Mesenchymal stem cell (in vitro differentiated cells and primary cell): Measurements from ENCODE around the gene FBXO21.

Source experiments
- DNase-seq: peaks from one replicate; pipeline ENCODE4 v3.0.0-alpha.2; 2013
- H2AFZ ChIP-seq: one replicate; pipeline ENCODE4 v1.6.1; 2013; ENCODE audit warnings: low read depth, mild to moderate bottlenecking, control low read depth, inconsistent platforms, low read length, moderate library complexity
- H2AK5ac ChIP-seq: 2 replicates; pipeline ENCODE4 v1.6.1; 2013; ENCODE audit warnings: low read length, moderate library complexity, mild to moderate bottlenecking, inconsistent platforms; ENCODE audit not compliant: severe bottlenecking
- H2BK120ac ChIP-seq: one replicate; pipeline ENCODE4 v1.6.1; 2013; ENCODE audit warnings: low read depth, mild to moderate bottlenecking, inconsistent platforms, low read length, moderate library complexity
- H2BK12ac ChIP-seq, 2 experiments: one replicate each; pipeline ENCODE4 v1.6.1; 2013; ENCODE audit warnings: inconsistent platforms in 2 of 2, low read length in 2 of 2, mild to moderate bottlenecking in 2 of 2, moderate library complexity in 2 of 2, control low read depth in 1 of 2
- H2BK15ac ChIP-seq: one replicate; pipeline ENCODE4 v1.6.1; 2013; ENCODE audit warnings: mild to moderate bottlenecking, low read depth, inconsistent platforms; ENCODE audit not compliant: poor library complexity, severe bottlenecking
- H2BK5ac ChIP-seq: 2 replicates; pipeline ENCODE4 v1.6.1; 2013; ENCODE audit warnings: low read depth, mild to moderate bottlenecking, low read length, control low read depth, inconsistent platforms; ENCODE audit not compliant: poor library complexity, severe bottlenecking
- H3K14ac ChIP-seq, 2 experiments: one replicate each; pipeline ENCODE4 v1.6.1; 2013; ENCODE audit warnings: inconsistent platforms in 2 of 2, low read length in 2 of 2, control low read depth in 1 of 2, mild to moderate bottlenecking in 1 of 2, moderate library complexity in 1 of 2
- H3K18ac ChIP-seq, 2 experiments: one replicate each; pipeline ENCODE4 v1.6.1; 2013; ENCODE audit warnings: inconsistent platforms in 2 of 2, low read length in 2 of 2, control low read depth in 1 of 2, low read depth in 1 of 2, mild to moderate bottlenecking in 1 of 2
- H3K23ac ChIP-seq, 2 experiments: one replicate each; pipeline ENCODE4 v1.6.1; 2013; ENCODE audit warnings: inconsistent platforms in 2 of 2, low read length in 2 of 2, mild to moderate bottlenecking in 2 of 2, moderate library complexity in 2 of 2, control low read depth in 1 of 2
- H3K27ac ChIP-seq: 2 replicates; pipeline ENCODE4 v1.5.1; 2013; ENCODE audit warnings: mild to moderate bottlenecking, moderate library complexity, low read length, control low read depth, inconsistent platforms; ENCODE audit not compliant: poor library complexity, severe bottlenecking
- H3K27me3 ChIP-seq, 2 experiments: 2 replicates each; pipeline versions ENCODE4 v1.6.1 to v1.7.0; 2013; ENCODE audit warnings: low read length in 2 of 2, mild to moderate bottlenecking in 2 of 2, moderate library complexity in 2 of 2, control low read depth in 1 of 2, inconsistent platforms in 1 of 2; ENCODE audit not compliant: control insufficient read depth in 1 of 2, insufficient read depth in 1 of 2
- H3K36me3 ChIP-seq, 2 experiments: 2 replicates each; pipeline versions ENCODE4 v1.6.1 to v1.7.0; 2013; ENCODE audit warnings: low read length in 2 of 2, control low read depth in 1 of 2, inconsistent platforms in 1 of 2, low read depth in 1 of 2, mild to moderate bottlenecking in 1 of 2; ENCODE audit not compliant: insufficient read depth in 2 of 2, control insufficient read depth in 1 of 2
- H3K4ac ChIP-seq, 2 experiments: one replicate each; pipeline ENCODE4 v1.6.1; 2013; ENCODE audit warnings: inconsistent platforms in 2 of 2, low read length in 2 of 2, mild to moderate bottlenecking in 2 of 2, moderate library complexity in 2 of 2, control low read depth in 1 of 2, low read depth in 1 of 2
- H3K4me1 ChIP-seq: 2 replicates; pipeline ENCODE4 v1.6.1; 2013; ENCODE audit warnings: low read depth, low read length, control low read depth; ENCODE audit not compliant: control insufficient read depth, insufficient read depth
- H3K4me2 ChIP-seq: 2 replicates; pipeline ENCODE4 v1.6.1; 2013; ENCODE audit warnings: low read length, mild to moderate bottlenecking, inconsistent platforms; ENCODE audit not compliant: poor library complexity, severe bottlenecking
- H3K4me3 ChIP-seq, 2 experiments: 2 replicates each; pipeline versions ENCODE4 v1.5.1 to v1.7.0; 2013; ENCODE audit warnings: low read length in 2 of 2, mild to moderate bottlenecking in 2 of 2, control low read depth in 1 of 2, low read depth in 1 of 2; ENCODE audit not compliant: insufficient read depth in 1 of 2
- H3K79me1 ChIP-seq: replicated peaks from 2 replicates; pipeline ENCODE4 v1.6.1; 2013; ENCODE audit warnings: mild to moderate bottlenecking, control low read depth, low read length, inconsistent platforms; ENCODE audit not compliant: poor library complexity, severe bottlenecking
- H3K9ac ChIP-seq: 2 replicates; pipeline ENCODE4 v1.7.0; 2013; ENCODE audit warnings: mild to moderate bottlenecking, low read length, moderate library complexity
- H3K9me3 ChIP-seq: 2 replicates; pipeline ENCODE4 v1.7.0; 2013; ENCODE audit warnings: mild to moderate bottlenecking, low read length; ENCODE audit not compliant: control insufficient read depth
- H4K8ac ChIP-seq: one replicate; pipeline ENCODE4 v1.6.1; 2013; ENCODE audit warnings: inconsistent platforms, mild to moderate bottlenecking, low read length, moderate library complexity
- H4K91ac ChIP-seq: one replicate; pipeline ENCODE4 v1.6.1; 2013; ENCODE audit warnings: mild to moderate bottlenecking, low read length, inconsistent platforms
- WGBS: methylation state at CpG from one replicate; pipeline ENCODE4 v1.1.7; 2013; ENCODE audit warnings: mixed read lengths; 5-methylcytosine and 5-hydroxymethylcytosine counted together

Gene FBXO21

GRCh38 chr12:117134721-117135120 lies 55.5 kb downstream of the FBXO21 start:
- no peak overlapping the region for H2BK120ac ChIP-seq
- H3K79me1 ChIP-seq: no peaks in the 10 kb centered on the region
- no peak overlapping the region for H4K91ac ChIP-seq
- H3K9ac ChIP-seq: no peak overlapping the region
- no peak overlapping the region for H2AK5ac ChIP-seq
- H3K27me3 ChIP-seq: peaks cover 0 to 7% of the 10 kb centered on the region in 2 experiments
- no peaks in the 10 kb centered on the region for H3K9me3 ChIP-seq
- 90% methylated on average over 2 of the region's 2 CpGs for WGBS
- H3K4me3 ChIP-seq: no peak overlapping the region
- no peak overlapping the region for H3K18ac ChIP-seq
- no peak overlapping the region for H3K14ac ChIP-seq
- H2AFZ ChIP-seq: no peak overlapping the region
- H3K27ac ChIP-seq: no peak overlapping the region
- no peak overlapping the region for H2BK12ac ChIP-seq
- no peak overlapping the region for H2BK5ac ChIP-seq
- H3K36me3 ChIP-seq: no peaks in the 10 kb centered on the region
- no peak for DNase-seq
- no peak overlapping the region for H4K8ac ChIP-seq
- no peak overlapping the region for H3K4ac ChIP-seq
- no peak overlapping the region for H2BK15ac ChIP-seq
- peaks cover 3% of the 10 kb centered on the region for H3K4me1 ChIP-seq
- no peak overlapping the region for H3K23ac ChIP-seq
- no peak overlapping the region for H3K4me2 ChIP-seq

GRCh38 chr12:117134059-117134458 lies 56.2 kb downstream of the FBXO21 start:
- Histone ChIP-seq H4K91ac (no peak overlapping the region), H2BK15ac (no peak overlapping the region), H2AFZ (peak overlapping the region; percentile 14), H2BK120ac (no peak overlapping the region), H3K9me3 (no peaks in the 10 kb centered on the region), H2BK5ac (no peak overlapping the region), H2AK5ac (no peak overlapping the region), H3K27ac (no peak overlapping the region), H3K4me1 (peaks cover 3% of the 10 kb centered on the region), H3K27me3 (peaks cover 0 to 7% of the 10 kb centered on the region in 2 experiments), H3K9ac (no peak overlapping the region), H3K14ac (no peak overlapping the region), H3K23ac (no peak overlapping the region), H3K18ac (no peak overlapping the region), H3K4ac (no peak overlapping the region), H2BK12ac (no peak overlapping the region), H3K79me1 (no peaks in the 10 kb centered on the region), H3K4me3 (no peak overlapping the region), H3K36me3 (no peaks in the 10 kb centered on the region), H4K8ac (no peak overlapping the region), H3K4me2 (no peak overlapping the region)
- DNase-seq: no peak
- 90% methylated on average over 10 of the region's 10 CpGs for WGBS

GRCh38 chr12:117130801-117131200 lies 59.5 kb downstream of the FBXO21 start:
- Histone ChIP-seq H3K27me3 (peaks cover 0 to 4% of the 10 kb centered on the region in 2 experiments), H2AFZ (no peak overlapping the region), H2BK5ac (no peak overlapping the region), H3K14ac (no peak overlapping the region), H3K36me3 (no peaks in the 10 kb centered on the region), H4K8ac (no peak overlapping the region), H3K9me3 (no peaks in the 10 kb centered on the region), H3K18ac (no peak overlapping the region), H3K4me1 (peaks cover 3% of the 10 kb centered on the region), H3K4ac (no peak overlapping the region), H3K79me1 (no peaks in the 10 kb centered on the region), H2AK5ac (no peak overlapping the region), H4K91ac (no peak overlapping the region), H2BK12ac (no peak overlapping the region), H3K4me3 (no peak overlapping the region), H2BK15ac (no peak overlapping the region), H3K4me2 (no peak overlapping the region), H2BK120ac (no peak overlapping the region), H3K27ac (no peak overlapping the region), H3K23ac (no peak overlapping the region), H3K9ac (no peak overlapping the region)
- DNase-seq: no peak
- WGBS: 93% methylated on average over 6 of the region's 7 CpGs

DNA sequence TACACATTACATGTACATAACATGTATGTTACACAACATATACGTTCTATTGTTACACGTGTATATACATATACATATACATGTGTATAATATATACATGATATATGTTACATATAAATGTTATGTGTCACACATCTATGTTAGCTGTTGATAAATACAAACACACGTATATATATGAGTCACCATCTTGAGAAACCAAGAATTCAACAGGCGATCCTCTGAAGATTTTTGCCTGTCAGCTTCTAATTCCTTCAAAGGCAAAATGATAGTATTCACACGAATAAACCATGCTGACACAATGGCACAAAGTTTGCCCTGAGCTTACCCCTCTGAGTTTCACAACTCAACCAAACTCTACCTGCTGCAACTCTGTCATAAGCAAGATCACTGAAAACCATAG lies 60.9 kb downstream of the FBXO21 start:
- Histone ChIP-seq H2AFZ (no peak overlapping the region), H3K4me2 (no peak overlapping the region), H3K23ac (no peak overlapping the region), H3K9ac (no peak overlapping the region), H3K9me3 (no peaks in the 10 kb centered on the region), H2BK15ac (no peak overlapping the region), H3K27ac (no peak overlapping the region), H4K91ac (no peak overlapping the region), H3K4ac (no peak overlapping the region), H4K8ac (no peak overlapping the region), H2BK5ac (no peak overlapping the region), H3K36me3 (no peaks in the 10 kb centered on the region), H3K14ac (no peak overlapping the region), H3K18ac (no peak overlapping the region), H3K79me1 (no peaks in the 10 kb centered on the region), H3K27me3 (peaks cover 0 to 4% of the 10 kb centered on the region in 2 experiments), H2BK12ac (no peak overlapping the region), H3K4me1 (peaks cover 12% of the 10 kb centered on the region), H2AK5ac (no peak overlapping the region), H3K4me3 (no peak overlapping the region), H2BK120ac (no peak overlapping the region)
- no peak for DNase-seq
- WGBS: 77% methylated on average over 3 of the region's 5 CpGs
